Colonic mucosa (tissue), 4 donors: Measurements from ENCODE around the gene CATSPER4. TPM values are rescaled to one million over a fixed set of nuclear protein-coding genes. Genes with fewer than 3 reads are reported as not detected.

ENCODE experiments used
- DNase-seq: peaks from one replicate; pipeline ENCODE4 v3.0.0-alpha.2; 2020
- H3K27ac ChIP-seq: fragments of 200-600 bp; one replicate; pipeline ENCODE4 v1.8.0; 2021
- H3K27me3 ChIP-seq: fragments of 200-600 bp; one replicate; pipeline ENCODE4 v1.8.0; 2021
- H3K36me3 ChIP-seq: fragments of 200-600 bp; one replicate; pipeline ENCODE4 v1.8.0; 2021
- H3K4me1 ChIP-seq: fragments of 200-600 bp; one replicate; pipeline ENCODE4 v1.8.0; 2021; ENCODE audit warnings: mild to moderate bottlenecking
- H3K4me3 ChIP-seq: fragments of 200-600 bp; one replicate; pipeline ENCODE4 v1.8.0; 2021
- H3K9ac ChIP-seq, 2 donors: one replicate each; pipeline ENCODE4 v1.7.0; 2013; ENCODE audit warnings: control low read depth in 2 of 2, low read depth in 2 of 2, low read length in 2 of 2
- H3K9me3 ChIP-seq: fragments of 200-600 bp; one replicate; pipeline ENCODE4 v1.8.0; 2021
- CTCF ChIP-seq: fragments of 200-600 bp; IDR thresholded peaks from one replicate; pipeline ENCODE4 v1.8.0; 2022; ENCODE audit warnings: antibody characterized with exemption, mild to moderate bottlenecking
- intact Hi-C: fragments of 100-400 bp; cut with DNase I; formaldehyde crosslinking; loops from one replicate; pipeline ENCODE4 v1.14.1; 2022
- total RNA-seq, 2 donors: library from RNA; stranded (reverse); fragmentation: NEBNext Ultra II Directional in 1 of 2; extraction: Animal tissue kit (Norgen Biotek cat#: 25700) in 1 of 2; gene quantifications; one replicate each; pipeline ENCODE4 v1.2.1, GENCODE V29; 2021
- donor health status: healthy.
- donor health status: DM: no; HTN: no; CAD: no.
- donor health status: DM: no; HTN: no; CAD: no.

The CATSPER4 gene
- total RNA-seq, 2 donors from 2014 or later = not detected

GRCh38 chr1:26182383-26182696 lies 8.1 kb upstream of the CATSPER4 start:
- no peak for TF ChIP-seq CTCF
- no peaks in the 10 kb centered on the region for H3K9me3 ChIP-seq
- no peak overlapping the region for H3K27ac ChIP-seq
- H3K4me1 ChIP-seq = no peaks in the 10 kb centered on the region
- H3K27me3 ChIP-seq = no peaks in the 10 kb centered on the region
- DNase-seq = no peak
- intact Hi-C loops = no loop called here
- no peaks in the 10 kb centered on the region for H3K36me3 ChIP-seq
- H3K4me3 ChIP-seq = no peak overlapping the region
- H3K9ac ChIP-seq = no peak overlapping the region

- Histone ChIP-seq H3K9ac (no peak overlapping the region), H3K9me3 (no peaks in the 10 kb centered on the region), H3K36me3 (no peaks in the 10 kb centered on the region), H3K4me3 (no peak overlapping the region), H3K27ac (no peak overlapping the region), H3K4me1 (no peaks in the 10 kb centered on the region), H3K27me3 (no peaks in the 10 kb centered on the region)
- no peak for DNase-seq
- no peak for TF ChIP-seq CTCF
- intact Hi-C loops = no loop called here
Observed at GRCh38 chr1:26184086-26184485, 6.3 kb upstream of the CATSPER4 start.

- Histone ChIP-seq H3K9me3 (no peaks in the 10 kb centered on the region), H3K9ac (no peak overlapping the region), H3K36me3 (no peaks in the 10 kb centered on the region), H3K27me3 (no peaks in the 10 kb centered on the region), H3K4me3 (no peak overlapping the region), H3K4me1 (no peaks in the 10 kb centered on the region), H3K27ac (no peak overlapping the region)
- no peak for DNase-seq
- no peak for TF ChIP-seq CTCF
- intact Hi-C loops = no loop called here
Observed at GRCh38 chr1:26184883-26185282, 5.5 kb upstream of the CATSPER4 start.

- H3K27me3 ChIP-seq = no peaks in the 10 kb centered on the region
- TF ChIP-seq CTCF = no peak
- DNase-seq = no peak
- H3K4me1 ChIP-seq = no peaks in the 10 kb centered on the region
- H3K27ac ChIP-seq = no peak overlapping the region
- H3K9me3 ChIP-seq = no peaks in the 10 kb centered on the region
- H3K36me3 ChIP-seq = no peaks in the 10 kb centered on the region
- no peak overlapping the region for H3K9ac ChIP-seq
- intact Hi-C loops = no loop called here
- no peak overlapping the region for H3K4me3 ChIP-seq
Observed at GRCh38 chr1:26187882-26188281, 2.5 kb upstream of the CATSPER4 start.

GRCh38 chr1:26188477-26188876 lies 1.9 kb upstream of the CATSPER4 start:
- H3K9me3 ChIP-seq = no peaks in the 10 kb centered on the region
- intact Hi-C loops = no loop called here

More at GRCh38 chr1:26188477-26188876, 1.9 kb upstream of the CATSPER4 start:
- H3K27me3 ChIP-seq = no peaks in the 10 kb centered on the region
- no peak overlapping the region for H3K9ac ChIP-seq
- TF ChIP-seq CTCF = no peak
- no peak overlapping the region for H3K4me3 ChIP-seq
- H3K27ac ChIP-seq = no peak overlapping the region
- no peaks in the 10 kb centered on the region for H3K4me1 ChIP-seq
- no peaks in the 10 kb centered on the region for H3K36me3 ChIP-seq
- no peak for DNase-seq
